Erythroblast (primary cell): ENCODE data around the gene LRRC70.

Experiments used
- GATA1 ChIP-seq: IDR thresholded peaks from 2 replicates; pipeline ENCODE4 v1.6.1; 2011; ENCODE audit warnings: low read depth, mild to moderate bottlenecking, control low read depth, low read length, moderate library complexity
- POLR2A ChIP-seq: IDR thresholded peaks from 2 replicates; pipeline ENCODE4 v1.6.1; 2011; ENCODE audit warnings: mild to moderate bottlenecking, low read length

DNA sequence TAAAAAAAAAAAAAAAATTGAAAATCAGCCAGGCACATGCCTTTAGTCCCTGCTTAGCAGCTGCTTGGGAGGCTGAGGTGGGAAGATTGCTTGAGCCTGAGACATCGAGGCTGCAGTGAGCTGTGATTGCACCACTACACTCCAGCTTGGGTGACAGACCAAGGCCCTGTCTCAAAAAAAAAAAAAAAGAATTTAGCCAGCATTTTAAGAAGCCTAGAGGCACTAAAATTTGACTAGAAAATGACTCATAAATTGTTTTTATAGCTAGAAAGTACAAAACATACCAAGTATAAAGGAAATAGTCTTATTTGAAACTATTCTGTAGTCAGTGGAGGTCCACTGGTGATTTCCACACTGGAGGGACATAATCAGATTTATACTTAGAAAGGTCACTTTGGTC is 17.5 kb downstream of the LRRC70 start:
- TF ChIP-seq POLR2A: no peak
- TF ChIP-seq GATA1: no peak
